ENCODE data around the gene PMF1. TPM values are rescaled to one million over a fixed set of nuclear protein-coding genes. Genes with fewer than 3 reads are reported as not detected.
A peak's percentile ranks its signal among the peaks of the same experiment; 100 is the strongest.

Gene PMF1
- total RNA-seq, 8 experiments from 2014 or later: 19.8 to 131 (median 46.3) TPM

- Histone ChIP-seq H3K27ac (no peak overlapping the region), H3K4me3 (no peak overlapping the region), H3K4me1 (replicated peaks in 1 of 2) (no peaks in the 10 kb centered on the region)
- in situ Hi-C loops (cut with MboI; ENCODE audit: low pct_unique_long_range_greater_than_20kb in 2 of 9, low sequenced_read_pairs in 9 of 9, unreplicated experiment in 9 of 9): loop anchor here in 7 of 9 experiments (10.0 to 25.0 kb wide), 5 partner anchors 85 to 145 kb away; partner anchors contain the start of gene MEX3A (in 3 of the 7)
- ATAC-seq (replicated peaks in 6 of 8): no peak
- 20 to 100% (median 91%) methylated on average over 1 to 11 of the region's 11 CpGs; no CpG with 5 or more reads in 1 of the 10 experiments for WGBS, 10 experiments
Measured at GRCh38 chr1:156229809-156230472, 17.1 kb downstream of the PMF1 start.

GRCh38 chr1:156230473-156230837 is 17.6 kb downstream of the PMF1 start:
- no peak overlapping the region for H3K27ac ChIP-seq
- in situ Hi-C loops (cut with MboI; ENCODE audit: low pct_unique_long_range_greater_than_20kb in 2 of 9, low sequenced_read_pairs in 9 of 9, unreplicated experiment in 9 of 9): loop anchor here in 4 of 9 experiments (10.0 to 25.0 kb wide), 3 partner anchors 93 to 143 kb away; partner anchors contain the start of gene MEX3A (in 2 of the 4)
- ATAC-seq (replicated peaks in 6 of 8): no peak
- 57 to 100% (median 78%) methylated on average over 1 of the region's 1 CpG; no CpG with 5 or more reads in 6 of the 10 experiments for WGBS, 10 experiments
- H3K4me1 ChIP-seq (replicated peaks in 1 of 2): no peaks in the 10 kb centered on the region
- H3K4me3 ChIP-seq: no peak overlapping the region

GRCh38 chr1:156232201-156232894 is 19.5 kb downstream of the PMF1 start:
- H3K4me1 ChIP-seq (replicated peaks in 1 of 2): no peaks in the 10 kb centered on the region
- 57 to 100% (median 93%) methylated on average over 1 to 11 of the region's 12 CpGs; no CpG with 5 or more reads in 2 of the 10 experiments for WGBS, 10 experiments
- H3K4me3 ChIP-seq: no peak overlapping the region
- in situ Hi-C loops (cut with MboI; ENCODE audit: low pct_unique_long_range_greater_than_20kb in 2 of 9, low sequenced_read_pairs in 9 of 9, unreplicated experiment in 9 of 9): loop anchor here in 4 of 9 experiments (10.0 to 25.0 kb wide), 3 partner anchors 95 to 145 kb away; partner anchors contain the start of gene MEX3A (in 2 of the 4)
- no peak overlapping the region for H3K27ac ChIP-seq
- peak in 4 of 8 experiments; percentile 6 to 65 (median 42) for ATAC-seq (replicated peaks in 6 of 8)

- in situ Hi-C loops (cut with MboI; ENCODE audit: low pct_unique_long_range_greater_than_20kb in 2 of 9, low sequenced_read_pairs in 9 of 9, unreplicated experiment in 9 of 9): loop anchor here in 4 of 9 experiments (10.0 to 25.0 kb wide), 3 partner anchors 96 to 146 kb away; partner anchors contain the start of gene MEX3A (in 2 of the 4)
- ATAC-seq (replicated peaks in 6 of 8): peak in 2 of 8 experiments; percentile 38 to 62
- H3K27ac ChIP-seq: no peak overlapping the region
- H3K4me3 ChIP-seq: no peak overlapping the region
- 33 to 100% (median 89%) methylated on average over 3 to 5 of the region's 5 CpGs; no CpG with 5 or more reads in 3 of the 10 experiments for WGBS, 10 experiments
- no peaks in the 10 kb centered on the region for H3K4me1 ChIP-seq (replicated peaks in 1 of 2)
Measured at GRCh38 chr1:156233426-156234127, 20.8 kb downstream of the PMF1 start.

GRCh38 chr1:156236164-156236563 is 23.4 kb downstream of the PMF1 start:
- ATAC-seq (replicated peaks in 6 of 8): no peak
- no peak overlapping the region for H3K4me3 ChIP-seq
- WGBS, 10 experiments: 87 to 100% (median 100%) methylated on average over 1 to 8 of the region's 12 CpGs; no CpG with 5 or more reads in 5 of the 10 experiments
- H3K27ac ChIP-seq: no peak overlapping the region
- in situ Hi-C loops (cut with MboI; ENCODE audit: low pct_unique_long_range_greater_than_20kb in 2 of 9, low sequenced_read_pairs in 9 of 9, unreplicated experiment in 9 of 9): loop anchor here in 4 of 9 experiments (10.0 to 25.0 kb wide), 3 partner anchors 99 to 149 kb away; partner anchors contain the start of gene MEX3A (in 2 of the 4)
- H3K4me1 ChIP-seq (replicated peaks in 1 of 2): no peaks in the 10 kb centered on the region

GRCh38 chr1:156238248-156238647 is 25.4 kb downstream of the PMF1 start:
- no peak overlapping the region for H3K4me3 ChIP-seq
- in situ Hi-C loops (cut with MboI; ENCODE audit: low pct_unique_long_range_greater_than_20kb in 2 of 9, low sequenced_read_pairs in 9 of 9, unreplicated experiment in 9 of 9): loop anchor here in 4 of 9 experiments (10.0 to 25.0 kb wide), 3 partner anchors 101 to 151 kb away; partner anchors contain the start of gene MEX3A (in 2 of the 4)
- 80 to 100% (median 94%) methylated on average over 1 to 5 of the region's 5 CpGs; no CpG with 5 or more reads in 2 of the 10 experiments for WGBS, 10 experiments
- H3K4me1 ChIP-seq (replicated peaks in 1 of 2): no peaks in the 10 kb centered on the region
- ATAC-seq (replicated peaks in 6 of 8): no peak
- H3K27ac ChIP-seq: no peak overlapping the region

GRCh38 chr1:156241311-156241811 is 28.6 kb downstream of the PMF1 start:
- H3K4me1 ChIP-seq (replicated peaks in 1 of 2): no peaks in the 10 kb centered on the region
- 10 to 100% (median 77%) methylated on average over 1 to 11 of the region's 15 CpGs; no CpG with 5 or more reads in 4 of the 10 experiments for WGBS, 10 experiments
- no peak overlapping the region for H3K4me3 ChIP-seq
- in situ Hi-C loops (cut with MboI; ENCODE audit: low pct_unique_long_range_greater_than_20kb in 2 of 9, low sequenced_read_pairs in 9 of 9, unreplicated experiment in 9 of 9): loop anchor here in 3 of 9 experiments (25.0 kb wide), 2 partner anchors 104 to 154 kb away; partner anchors contain the start of gene MEX3A (in 2 of the 3)
- peak in 2 of 8 experiments; percentile 71 to 81 for ATAC-seq (replicated peaks in 6 of 8)
- no peak overlapping the region for H3K27ac ChIP-seq

GRCh38 chr1:156241926-156242325 is 29.1 kb downstream of the PMF1 start, which contains the start of gene BGLAP:
Gene BGLAP (plus strand): TSS chr1:156242184. CDS start chr1:156242232, 48 bp downstream.
- Histone ChIP-seq H3K4me3 (no peak within 1 kb of the TSS), H3K4me1 (replicated peaks in 1 of 2) (no peaks in the 10 kb centered on the region), H3K27ac (no peak within 1 kb of the TSS)
- peak in 1 of 8 experiments; percentile 3 for ATAC-seq (replicated peaks in 6 of 8)
- in situ Hi-C loops (cut with MboI; ENCODE audit: low pct_unique_long_range_greater_than_20kb in 2 of 9, low sequenced_read_pairs in 9 of 9, unreplicated experiment in 9 of 9): loop anchor here in 3 of 9 experiments (25.0 kb wide), 2 partner anchors 105 to 155 kb away; partner anchors contain the start of gene MEX3A (in 2 of the 3)
- WGBS, 10 experiments: 83 to 100% (median 96%) methylated on average over 1 to 11 of the region's 14 CpGs; no CpG with 5 or more reads in 7 of the 10 experiments

- in situ Hi-C loops (cut with MboI; ENCODE audit: low pct_unique_long_range_greater_than_20kb in 2 of 9, low sequenced_read_pairs in 9 of 9, unreplicated experiment in 9 of 9): loop anchor here in 3 of 9 experiments (25.0 kb wide), 2 partner anchors 105 to 155 kb away; partner anchors contain the start of gene MEX3A (in 2 of the 3)
- ATAC-seq (replicated peaks in 6 of 8): no peak
- WGBS, 10 experiments: 73 to 81% methylated on average over 6 to 7 of the region's 10 CpGs; no CpG with 5 or more reads in 8 of the 10 experiments
- Histone ChIP-seq H3K4me1 (replicated peaks in 1 of 2) (peaks cover 0 to 3% of the 10 kb centered on the region in 2 donors), H3K4me3 (no peak overlapping the region), H3K27ac (no peak overlapping the region)
Measured at GRCh38 chr1:156242738-156243137, 29.9 kb downstream of the PMF1 start.

- Histone ChIP-seq H3K4me3 (no peak overlapping the region), H3K27ac (no peak overlapping the region), H3K4me1 (replicated peaks in 1 of 2) (peaks cover 0 to 8% of the 10 kb centered on the region in 2 donors)
- WGBS, 10 experiments: 100% methylated on average over 1 of the region's 2 CpGs; no CpG with 5 or more reads in 8 of the 10 experiments
- in situ Hi-C loops (cut with MboI; ENCODE audit: low pct_unique_long_range_greater_than_20kb in 2 of 9, low sequenced_read_pairs in 9 of 9, unreplicated experiment in 9 of 9): loop anchor here in 3 of 9 experiments (25.0 kb wide), 2 partner anchors 107 to 157 kb away; partner anchors contain the start of gene MEX3A (in 2 of the 3)
- ATAC-seq (replicated peaks in 6 of 8): no peak
Measured at GRCh38 chr1:156244126-156244525, 31.3 kb downstream of the PMF1 start.

GRCh38 chr1:156244712-156245111 is 31.9 kb downstream of the PMF1 start:
- 55 to 89% (median 82%) methylated on average over 4 to 11 of the region's 17 CpGs; no CpG with 5 or more reads in 7 of the 10 experiments for WGBS, 10 experiments
- Histone ChIP-seq H3K4me3 (no peak overlapping the region), H3K4me1 (replicated peaks in 1 of 2) (peaks cover 0 to 8% of the 10 kb centered on the region in 2 donors), H3K27ac (no peak overlapping the region)
- in situ Hi-C loops (cut with MboI; ENCODE audit: low pct_unique_long_range_greater_than_20kb in 2 of 9, low sequenced_read_pairs in 9 of 9, unreplicated experiment in 9 of 9): loop anchor here in 3 of 9 experiments (25.0 kb wide), 2 partner anchors 107 to 157 kb away; partner anchors contain the start of gene MEX3A (in 2 of the 3)
- ATAC-seq (replicated peaks in 6 of 8): no peak

All from motor neuron (in vitro differentiated cells).